Testis (tissue), 3 donors: ENCODE measurements around the gene PIEZO2. TPM values are rescaled to one million over a fixed set of nuclear protein-coding genes. Genes with fewer than 3 reads are reported as not detected.

Experiments
- DNase-seq: peaks from one replicate; pipeline ENCODE4 v3.0.0-alpha.2; 2019
- H3K27ac ChIP-seq, 2 donors: fragments of 200-600 bp; sonication (generic); one replicate each; pipeline ENCODE4 v1.5.1; 2019
- H3K27me3 ChIP-seq: fragments of 200-600 bp; sonication (generic); one replicate; pipeline ENCODE4 v1.5.1; 2019
- H3K36me3 ChIP-seq: fragments of 200-600 bp; sonication (generic); one replicate; pipeline ENCODE4 v1.5.1; 2017; ENCODE audit warnings: low read depth; ENCODE audit errors: missing control alignments
- H3K4me1 ChIP-seq: fragments of 200-600 bp; sonication (generic); one replicate; pipeline ENCODE4 v1.5.1; 2019
- H3K4me3 ChIP-seq, 2 donors: fragments of 200-600 bp; sonication (generic); one replicate each; pipeline ENCODE4 v1.5.1; 2017 to 2019
- H3K9me3 ChIP-seq: fragments of 200-600 bp; sonication (generic); one replicate; pipeline ENCODE4 v1.5.1; 2017
- CTCF ChIP-seq, 3 experiments: fragments of 450-650 bp in 2 of 3; fragments of 200-600 bp in 1 of 3; sonication (generic) in 1 of 3; IDR thresholded peaks; one replicate each; pipeline ENCODE4 v1.5.1; 2016 to 2019; ENCODE audit warnings: antibody characterized with exemption in 3 of 3, mild to moderate bottlenecking in 2 of 3, moderate library complexity in 1 of 3
- POLR2A ChIP-seq: fragments of 450-650 bp; IDR thresholded peaks from one replicate; pipeline ENCODE4 v1.6.1; 2017; ENCODE audit warnings: antibody characterized with exemption, mild to moderate bottlenecking, moderate library complexity
- WGBS, 2 donors: methylation state at CpG; one replicate each; pipeline ENCODE4 v1.1.5; 2018; 5-methylcytosine and 5-hydroxymethylcytosine counted together
- intact Hi-C: fragments of 100-400 bp; cut with DNase I; formaldehyde crosslinking; loops from one replicate; pipeline ENCODE4 v1.15.1; 2023; ENCODE audit warnings: low total_unique reads
- polyA plus RNA-seq: library from polyadenylated mRNA; stranded (reverse); fragments of 350-450 nt; fragmentation: Illumina TruSeq; extraction: RNeasy Lipid Tissue Mini Kit (QIAGEN cat#74804); gene quantifications from one replicate; pipeline ENCODE4 v1.2.3, GENCODE V29; 2014; ENCODE audit warnings: low read depth, low replicate concordance; ENCODE audit not compliant: insufficient read depth
- total RNA-seq, 2 donors: library from RNA; depleted of rRNA; stranded (reverse); fragments of >200 nt; gene quantifications; one replicate each; pipeline ENCODE4 v1.2.3, GENCODE V29; 2016

Gene PIEZO2
- total and polyA plus RNA-seq, 3 donors from 2014 or later = 2.3 to 3.5 (median 3.0) TPM

DNA sequence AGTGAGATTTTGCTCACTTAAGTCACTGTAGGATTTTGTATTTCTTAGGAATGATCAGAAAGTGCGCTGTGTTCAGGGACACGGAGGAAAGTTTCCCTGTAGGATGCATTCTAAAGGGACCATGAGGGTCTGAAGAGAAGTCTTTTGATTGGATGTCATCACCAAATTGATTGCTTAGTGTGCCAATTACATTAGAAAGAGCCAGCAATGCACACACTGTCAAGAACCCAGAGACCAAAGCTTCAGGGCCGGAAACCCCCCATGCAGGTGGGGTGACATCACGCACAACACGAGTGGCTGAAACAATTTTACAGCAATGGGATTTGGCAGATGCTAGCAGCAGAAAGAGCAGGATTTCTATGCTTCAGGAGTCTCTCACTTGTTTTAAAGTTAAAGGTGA is 381.1 kb downstream of the PIEZO2 start:
- no peak for DNase-seq
- WGBS, 2 donors = 87% methylated on average over 5 of the region's 5 CpGs

GRCh38 chr18:10767658-10768057 is 381.7 kb downstream of the PIEZO2 start:
- Histone ChIP-seq H3K36me3 (no peaks in the 10 kb centered on the region), H3K9me3 (no peaks in the 10 kb centered on the region), H3K27me3 (no peaks in the 10 kb centered on the region), H3K27ac (no peak overlapping the region), H3K4me3 (no peak overlapping the region), H3K4me1 (no peaks in the 10 kb centered on the region)
- DNase-seq = no peak
- WGBS, 2 donors = 89 to 93% methylated on average over 3 to 5 of the region's 5 CpGs
- TF ChIP-seq POLR2A (no peak), CTCF (IDR thresholded peaks at IDR 0.05) (no peak)
- intact Hi-C loops = no loop called here

More for the DNA sequence above, 381.1 kb downstream of the PIEZO2 start:
- Histone ChIP-seq H3K27ac (no peak overlapping the region), H3K27me3 (no peaks in the 10 kb centered on the region), H3K4me3 (no peak overlapping the region), H3K36me3 (no peaks in the 10 kb centered on the region), H3K4me1 (no peaks in the 10 kb centered on the region), H3K9me3 (no peaks in the 10 kb centered on the region)
- intact Hi-C loops = no loop called here
- TF ChIP-seq POLR2A (no peak), CTCF (IDR thresholded peaks at IDR 0.05) (no peak)

GRCh38 chr18:10760986-10761385 is 388.4 kb downstream of the PIEZO2 start:
- no peak for DNase-seq
- Histone ChIP-seq H3K27me3 (no peaks in the 10 kb centered on the region), H3K9me3 (no peaks in the 10 kb centered on the region), H3K4me1 (no peaks in the 10 kb centered on the region), H3K36me3 (no peaks in the 10 kb centered on the region), H3K27ac (no peak overlapping the region), H3K4me3 (no peak overlapping the region)
- WGBS, 2 donors = 86 to 90% methylated on average over 5 of the region's 5 CpGs
- intact Hi-C loops = no loop called here
- TF ChIP-seq POLR2A (no peak), CTCF (IDR thresholded peaks at IDR 0.05) (no peak)

GRCh38 chr18:10759241-10759640 is 390.1 kb downstream of the PIEZO2 start:
- Histone ChIP-seq H3K4me3 (no peak overlapping the region), H3K4me1 (no peaks in the 10 kb centered on the region), H3K27ac (no peak overlapping the region), H3K36me3 (no peaks in the 10 kb centered on the region), H3K9me3 (no peaks in the 10 kb centered on the region), H3K27me3 (no peaks in the 10 kb centered on the region)
- intact Hi-C loops = no loop called here
- 89 to 96% methylated on average over 7 of the region's 7 CpGs for WGBS, 2 donors
- DNase-seq = no peak
- TF ChIP-seq CTCF (IDR thresholded peaks at IDR 0.05) (no peak), POLR2A (no peak)

GRCh38 chr18:10757946-10758345 is 391.4 kb downstream of the PIEZO2 start:
- TF ChIP-seq CTCF (IDR thresholded peaks at IDR 0.05) = no peak
- TF ChIP-seq POLR2A = no peak
- Histone ChIP-seq H3K27ac (no peak overlapping the region), H3K4me3 (no peak overlapping the region), H3K27me3 (no peaks in the 10 kb centered on the region), H3K36me3 (no peaks in the 10 kb centered on the region), H3K9me3 (no peaks in the 10 kb centered on the region), H3K4me1 (no peaks in the 10 kb centered on the region)
- WGBS, 2 donors = 93 to 97% methylated on average over 6 of the region's 6 CpGs
- intact Hi-C loops = no loop called here
- no peak for DNase-seq
